B cell (primary cell): ENCODE data around the gene GALNT18. TPM values are rescaled to one million over a fixed set of nuclear protein-coding genes. Genes with fewer than 3 reads are reported as not detected.

Experiments used
- ATAC-seq: fragments of 200-7000 bp; cut with Tn5 transposase; one replicate; pipeline ENCODE4 v1.10.0; 2021; ENCODE audit warnings: low read depth, mild to moderate bottlenecking, moderate number of reproducible peaks, moderate library complexity
- CTCF ChIA-PET: fragments of 350-600 bp; sonication (Branson Sonifier 250); formaldehyde crosslinking; loops from one replicate; lab custom pipeline; 2021; ENCODE audit warnings: antibody characterized with exemption, inconsistent platforms; lab: Charles Lee
- POLR2A ChIA-PET: fragments of 350-600 bp; sonication (Branson Sonifier 250); formaldehyde crosslinking; loops from one replicate; lab custom pipeline; 2021; ENCODE audit warnings: antibody characterized with exemption; lab: Charles Lee
- DNase-seq: peaks from one replicate; pipeline ENCODE4 v3.0.0; 2013
- H2AFZ ChIP-seq: 2 replicates; pipeline ENCODE4 v1.6.1; 2012; ENCODE audit warnings: mild to moderate bottlenecking, low read depth, low read length; ENCODE audit not compliant: insufficient read depth, poor library complexity, severe bottlenecking
- H3K27ac ChIP-seq, 2 donors: 1 replicate in 1 of 2; 2 replicates in 1 of 2; pipeline ENCODE4 v1.5.1; 2012 to 2013; ENCODE audit warnings: low read length in 2 of 2, mild to moderate bottlenecking in 2 of 2, moderate library complexity in 1 of 2
- H3K27me3 ChIP-seq, 4 experiments: fragments of 200-600 bp in 1 of 4; sonication (generic) in 1 of 4; replicated peaks in 1 of 4; 1 replicate in 2 of 4; 2 replicates in 2 of 4; pipeline versions ENCODE4 v1.6.1 to v1.7.0; 2013 to 2016; ENCODE audit warnings: low read length in 3 of 4, mild to moderate bottlenecking in 2 of 4, mixed read lengths in 1 of 4, moderate library complexity in 1 of 4; ENCODE audit not compliant: insufficient read depth in 4 of 4, control insufficient read depth in 3 of 4; ENCODE audit errors: control extremely low read depth in 1 of 4
- H3K36me3 ChIP-seq, 2 experiments: replicated peaks in 1 of 2; 1 replicate in 1 of 2; 2 replicates in 1 of 2; pipeline versions ENCODE4 v1.6.1 to v1.7.1; 2013; ENCODE audit warnings: low read length in 1 of 2; ENCODE audit not compliant: insufficient read depth in 2 of 2, control insufficient read depth in 1 of 2; ENCODE audit errors: control extremely low read depth in 1 of 2, extremely low read depth in 1 of 2
- H3K4me1 ChIP-seq, 2 donors: fragments of 200-600 bp in 1 of 2; sonication (generic) in 1 of 2; 1 replicate in 1 of 2; 2 replicates in 1 of 2; pipeline versions ENCODE4 v1.5.1 to v1.6.1; 2013 to 2017; ENCODE audit warnings: low read length in 2 of 2; ENCODE audit not compliant: control insufficient read depth in 2 of 2, insufficient read depth in 2 of 2
- H3K4me2 ChIP-seq: replicated peaks from 2 replicates; pipeline ENCODE3; 2012; ENCODE audit warnings: mild to moderate bottlenecking, low read depth, low read length; ENCODE audit not compliant: poor library complexity, severe bottlenecking
- H3K4me3 ChIP-seq, 5 experiments: fragments of 200-600 bp in 1 of 5; sonication (generic) in 1 of 5; 1 replicate in 3 of 5; 2 replicates in 2 of 5; pipeline versions ENCODE4 v1.5.1 to v1.7.0; 2011 to 2016; ENCODE audit warnings: low read length in 4 of 5, mild to moderate bottlenecking in 4 of 5, low read depth in 2 of 5, control low read depth in 1 of 5, moderate library complexity in 1 of 5; ENCODE audit not compliant: insufficient read depth in 1 of 5; ENCODE audit errors: control extremely low read depth in 1 of 5, extremely low read depth in 1 of 5
- H3K79me2 ChIP-seq: fragments of 200-600 bp; sonication (generic); one replicate; pipeline ENCODE4 v1.6.0; 2016; ENCODE audit warnings: low read length; ENCODE audit not compliant: control insufficient read depth, insufficient read depth
- H3K9ac ChIP-seq: fragments of 200-600 bp; sonication (generic); 2 replicates; pipeline ENCODE4 v1.6.1; 2017; ENCODE audit warnings: mild to moderate bottlenecking, low read length, moderate library complexity
- H3K9me3 ChIP-seq, 3 donors: one replicate each; pipeline versions ENCODE4 v1.6.1 to v1.7.1; 2013; ENCODE audit warnings: low read length in 2 of 3; ENCODE audit not compliant: control insufficient read depth in 2 of 3, insufficient read depth in 1 of 3; ENCODE audit errors: control extremely low read depth in 1 of 3
- H4K20me1 ChIP-seq: 2 replicates; pipeline ENCODE4 v1.6.0; 2012; ENCODE audit warnings: mild to moderate bottlenecking, low read length; ENCODE audit not compliant: insufficient read depth, control insufficient read depth, poor library complexity, severe bottlenecking
- H3K27ac Mint-ChIP-seq: one replicate; pipeline ENCODE4 v1.8.0; 2021; ENCODE audit warnings: mixed read lengths
- H3K27me3 Mint-ChIP-seq: one replicate; pipeline ENCODE4 v1.8.0; 2021; ENCODE audit warnings: mixed read lengths
- H3K4me1 Mint-ChIP-seq: one replicate; pipeline ENCODE4 v1.8.0; 2021; ENCODE audit warnings: mixed read lengths
- H3K4me3 Mint-ChIP-seq: one replicate; pipeline ENCODE4 v1.8.0; 2021; ENCODE audit warnings: mixed read lengths
- H3K9me3 Mint-ChIP-seq: one replicate; pipeline ENCODE4 v1.8.0; 2022; ENCODE audit warnings: mixed read lengths; ENCODE audit not compliant: insufficient read depth
- CTCF ChIP-seq: fragments of 200-600 bp; IDR thresholded peaks from one replicate; pipeline ENCODE4 v1.8.0; 2022; ENCODE audit warnings: antibody characterized with exemption, mild to moderate bottlenecking
- EZH2 ChIP-seq: IDR thresholded peaks from 2 replicates; pipeline ENCODE4 v1.6.1; 2012; ENCODE audit warnings: borderline replicate concordance, low read depth, mild to moderate bottlenecking, moderate library complexity, low read length; ENCODE audit not compliant: insufficient read depth, poor library complexity, severe bottlenecking
- WGBS: methylation state at CpG from one replicate; pipeline ENCODE4 v1.1.5; 2013; ENCODE audit warnings: missing lambda C conversion rate; ENCODE audit not compliant: insufficient coverage; 5-methylcytosine and 5-hydroxymethylcytosine counted together
- intact Hi-C: fragments of 100-400 bp; cut with micrococcal nuclease; formaldehyde crosslinking; loops from one replicate; pipeline ENCODE4 v1.10.0; 2022
- polyA plus RNA-seq: library from polyadenylated mRNA; depleted of rRNA; stranded (reverse); fragments of >200 nt; gene quantifications from 2 replicates; pipeline ENCODE4 v1.2.3, GENCODE V29; 2012
- total RNA-seq, 2 donors: library from RNA; stranded (reverse); fragments of 120-200 nt in 1 of 2; gene quantifications; 1 replicate in 1 of 2; 2 replicates in 1 of 2; pipeline versions ENCODE4 v1.2.3 to v1.2.4, GENCODE V29; 2013 to 2022

GALNT18 gene
- total and polyA plus RNA-seq, 2 donors (not counting 1 experiment from before 2014, with no cell fraction given): not detected

GRCh38 chr11:11345099-11345498, 276.7 kb downstream of the GALNT18 start:
- Histone ChIP-seq H3K79me2 (no peaks in the 10 kb centered on the region), H3K27ac (no peak overlapping the region), H4K20me1 (no peaks in the 10 kb centered on the region), H3K36me3 (no peaks in the 10 kb centered on the region), H3K9me3 (no peaks in the 10 kb centered on the region), H3K4me1 (no peaks in the 10 kb centered on the region), H3K9ac (no peak overlapping the region), H3K4me2 (no peak overlapping the region), H2AFZ (no peak overlapping the region), H3K4me3 (no peak overlapping the region), H3K27me3 (no peaks in the 10 kb centered on the region)
- Mint-ChIP-seq H3K27me3 (no peaks in the 10 kb centered on the region), H3K4me1 (no peaks in the 10 kb centered on the region), H3K4me3 (no peak overlapping the region), H3K27ac (no peak overlapping the region), H3K9me3 (no peaks in the 10 kb centered on the region)
- ChIA-PET POLR2A (no interaction called here), CTCF (no interaction called here)
- 86% methylated on average over 1 of the region's 1 CpG for WGBS
- TF ChIP-seq CTCF (no peak), EZH2 (no peak)
- ATAC-seq (no peak), DNase-seq (no peak)
- intact Hi-C loops: no loop called here

DNA sequence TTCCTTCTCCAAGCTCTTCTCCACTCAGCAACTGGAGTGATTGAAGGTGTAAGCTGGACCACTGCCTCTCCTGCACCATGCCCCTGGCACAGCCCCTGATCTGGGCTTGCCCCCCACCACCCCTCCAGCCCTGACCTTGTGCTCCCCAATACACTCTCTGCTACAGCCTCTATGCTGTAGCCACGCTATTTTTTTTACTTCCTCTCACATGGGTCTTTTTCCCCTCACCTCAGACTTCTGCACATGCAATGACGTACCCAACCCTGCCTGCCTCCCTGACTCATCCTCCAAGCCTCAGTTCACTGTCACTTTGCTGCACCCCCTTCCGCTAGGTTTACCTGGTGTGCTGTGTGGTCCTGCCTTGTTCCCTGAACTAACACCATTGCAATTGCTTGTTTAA, 277.8 kb downstream of the GALNT18 start:
- Histone ChIP-seq H3K4me3 (no peak overlapping the region), H3K27me3 (no peaks in the 10 kb centered on the region), H3K27ac (no peak overlapping the region), H3K4me1 (no peaks in the 10 kb centered on the region), H3K36me3 (no peaks in the 10 kb centered on the region), H3K79me2 (no peaks in the 10 kb centered on the region), H3K4me2 (no peak overlapping the region), H2AFZ (no peak overlapping the region), H3K9me3 (no peaks in the 10 kb centered on the region), H4K20me1 (no peaks in the 10 kb centered on the region), H3K9ac (no peak overlapping the region)
- ATAC-seq (no peak), DNase-seq (no peak)
- intact Hi-C loops: no loop called here
- no peak for TF ChIP-seq EZH2
- H3K4me3 Mint-ChIP-seq: no peak overlapping the region
- 41% methylated on average over 3 of the region's 3 CpGs for WGBS
- no peak overlapping the region for H3K27ac Mint-ChIP-seq
- no peaks in the 10 kb centered on the region for H3K27me3 Mint-ChIP-seq
- H3K4me1 Mint-ChIP-seq: no peaks in the 10 kb centered on the region
- no peaks in the 10 kb centered on the region for H3K9me3 Mint-ChIP-seq
- POLR2A ChIA-PET: no interaction called here
- CTCF ChIA-PET: no interaction called here
